ENCODE data around the gene ZNF555.

Gene ZNF555

GRCh38 chr19:2822846-2823245 is 18.4 kb upstream of the ZNF555 start:
- no peak overlapping the region for H3K4me3 ChIP-seq (ENCODE audit: low read depth, low read length)

DNA sequence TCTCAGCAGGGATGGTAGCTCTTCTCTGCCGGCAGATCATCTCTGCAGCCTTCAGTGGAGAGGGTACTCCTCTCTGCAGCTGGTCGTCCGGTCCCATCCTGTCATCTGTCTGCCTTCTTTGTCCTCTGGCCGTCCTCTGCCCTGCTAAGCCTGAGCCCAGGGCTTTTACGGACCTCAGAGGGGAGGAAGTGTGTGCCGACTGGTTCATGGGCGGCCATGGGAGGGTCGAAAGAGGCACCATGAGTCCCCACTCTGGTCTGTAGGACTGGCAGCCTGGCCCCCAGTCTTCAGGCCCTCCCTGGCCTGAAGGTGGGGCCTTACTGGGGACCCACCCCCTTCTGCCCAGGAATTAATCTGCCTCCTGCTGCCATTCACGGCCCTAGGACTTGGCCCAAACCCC is 17.6 kb upstream of the ZNF555 start:
- H3K4me3 ChIP-seq (ENCODE audit: low read depth, low read length), result no peak overlapping the region

GRCh38 chr19:2824129-2824528 is 17.1 kb upstream of the ZNF555 start:
- no peak overlapping the region for H3K4me3 ChIP-seq (ENCODE audit: low read depth, low read length)

GRCh38 chr19:2827022-2827421 is 14.3 kb upstream of the ZNF555 start:
- no peak overlapping the region for H3K4me3 ChIP-seq (ENCODE audit: low read depth, low read length)

GRCh38 chr19:2827840-2828489 is 13.3 kb upstream of the ZNF555 start:
- no peak overlapping the region for H3K4me3 ChIP-seq (ENCODE audit: low read depth, low read length)

- no peak overlapping the region for H3K4me3 ChIP-seq (ENCODE audit: low read depth, low read length)
These were observed 6.9 kb upstream of the ZNF555 start for GRCh38 chr19:2834294-2834871.

- H3K4me3 ChIP-seq (ENCODE audit: low read depth, low read length), result no peak overlapping the region
These were observed 3.8 kb upstream of the ZNF555 start for GRCh38 chr19:2837430-2837829.

DNA sequence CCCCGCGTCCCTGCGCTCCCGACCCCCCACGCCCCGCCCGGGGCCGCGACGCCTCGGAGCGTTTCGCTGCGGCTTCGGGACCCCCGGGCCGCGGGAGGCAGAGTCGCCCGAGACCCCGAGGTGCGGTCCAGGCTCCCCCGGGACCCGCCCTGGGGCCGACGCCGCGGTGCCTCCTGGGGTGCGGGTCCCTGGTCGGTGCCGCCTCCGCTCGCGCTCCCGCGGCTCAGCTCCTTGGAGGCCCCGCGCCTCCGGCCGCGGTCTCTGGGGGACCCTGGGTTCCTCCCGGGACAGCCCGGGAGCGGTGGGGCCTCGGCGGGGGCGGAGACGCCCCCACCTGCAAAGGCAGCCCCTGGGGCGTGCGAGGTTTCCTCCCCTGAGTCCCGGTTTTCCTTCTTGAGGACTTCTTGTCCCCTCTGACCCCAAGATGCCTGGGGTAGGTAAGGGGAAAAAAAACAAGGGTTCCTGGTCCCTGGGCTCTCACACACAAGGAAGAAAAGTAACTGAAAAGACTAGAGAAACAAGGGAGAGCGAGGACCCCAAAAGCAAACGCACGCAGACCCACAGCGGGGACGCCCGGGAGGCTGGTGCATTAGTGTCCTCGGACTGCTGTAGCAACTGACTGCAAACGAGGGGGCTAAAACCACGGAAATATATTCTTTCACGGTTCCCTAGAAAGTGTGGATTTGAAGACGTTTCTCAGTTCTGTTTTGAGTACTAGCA is 740 bp downstream of the ZNF555 start:
- H3K4me3 ChIP-seq (ENCODE audit: low read depth, low read length), result peak overlapping the region; percentile 58

DNA sequence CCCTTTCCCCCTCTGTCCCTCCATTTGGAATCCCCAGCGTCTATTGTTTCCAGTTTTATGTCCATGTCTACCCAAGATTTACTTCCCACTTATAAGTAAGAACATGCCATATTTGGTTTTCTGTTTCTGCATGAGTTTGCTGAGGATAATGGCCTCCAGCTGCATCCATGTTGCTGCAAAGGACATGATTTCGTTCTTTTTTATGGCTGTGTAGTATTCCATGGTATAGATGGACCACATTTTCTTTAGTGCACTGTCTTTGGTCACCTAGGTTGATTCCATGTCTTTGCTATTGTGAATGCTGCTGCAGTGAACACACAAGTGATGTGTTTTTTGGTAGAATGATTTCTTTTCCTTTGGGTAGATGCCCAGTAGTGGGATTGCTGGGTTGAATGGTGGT is 3.8 kb downstream of the ZNF555 start:
- H3K4me3 ChIP-seq (ENCODE audit: low read depth, low read length), result no peak overlapping the region

DNA sequence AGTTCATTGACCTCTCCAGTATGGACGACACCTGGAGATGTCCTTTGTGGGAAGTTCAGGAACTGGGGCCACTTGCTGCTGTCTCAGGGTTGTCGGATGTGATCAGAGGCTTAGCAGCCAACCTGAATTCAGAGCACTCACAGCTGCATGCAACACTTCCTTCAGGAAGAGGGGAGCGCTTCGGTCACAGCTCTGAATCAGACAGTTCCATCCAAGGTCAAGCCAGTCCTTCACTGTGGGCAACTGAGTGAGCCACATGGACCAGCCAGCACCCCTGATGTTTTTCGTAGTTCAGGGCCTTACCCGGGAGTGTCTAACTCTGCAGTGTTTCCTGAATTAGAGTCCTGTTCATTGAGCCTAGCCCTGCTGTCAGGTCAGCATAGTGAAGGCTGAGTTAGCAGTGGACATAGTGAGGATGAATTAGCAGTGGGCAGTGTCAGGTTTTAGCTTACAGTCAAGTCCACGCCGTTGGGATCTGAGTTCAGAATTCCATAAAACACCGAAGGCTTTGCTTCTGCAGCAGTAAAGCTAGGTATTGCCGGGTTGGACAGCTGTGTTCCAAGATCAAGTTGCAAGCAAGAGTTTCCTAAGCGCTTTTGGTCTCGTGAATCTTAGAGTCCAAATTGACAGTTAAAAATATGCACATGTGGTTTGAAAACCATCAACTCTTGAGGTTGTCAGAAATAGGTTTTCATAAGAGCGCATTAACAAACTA is 5.1 kb downstream of the ZNF555 start:
- H3K4me3 ChIP-seq (ENCODE audit: low read depth, low read length), result no peak overlapping the region

GRCh38 chr19:2847507-2847906 is 6.2 kb downstream of the ZNF555 start:
- H3K4me3 ChIP-seq (ENCODE audit: low read depth, low read length), result no peak overlapping the region

- H3K4me3 ChIP-seq (ENCODE audit: low read depth, low read length), result no peak overlapping the region
These were observed 7.3 kb downstream of the ZNF555 start for GRCh38 chr19:2848616-2849015.

GRCh38 chr19:2850256-2850925 is 9.1 kb downstream of the ZNF555 start:
- no peak overlapping the region for H3K4me3 ChIP-seq (ENCODE audit: low read depth, low read length)

- H3K4me3 ChIP-seq (ENCODE audit: low read depth, low read length), result no peak overlapping the region
These were observed 11.3 kb downstream of the ZNF555 start for GRCh38 chr19:2852598-2852997.

DNA sequence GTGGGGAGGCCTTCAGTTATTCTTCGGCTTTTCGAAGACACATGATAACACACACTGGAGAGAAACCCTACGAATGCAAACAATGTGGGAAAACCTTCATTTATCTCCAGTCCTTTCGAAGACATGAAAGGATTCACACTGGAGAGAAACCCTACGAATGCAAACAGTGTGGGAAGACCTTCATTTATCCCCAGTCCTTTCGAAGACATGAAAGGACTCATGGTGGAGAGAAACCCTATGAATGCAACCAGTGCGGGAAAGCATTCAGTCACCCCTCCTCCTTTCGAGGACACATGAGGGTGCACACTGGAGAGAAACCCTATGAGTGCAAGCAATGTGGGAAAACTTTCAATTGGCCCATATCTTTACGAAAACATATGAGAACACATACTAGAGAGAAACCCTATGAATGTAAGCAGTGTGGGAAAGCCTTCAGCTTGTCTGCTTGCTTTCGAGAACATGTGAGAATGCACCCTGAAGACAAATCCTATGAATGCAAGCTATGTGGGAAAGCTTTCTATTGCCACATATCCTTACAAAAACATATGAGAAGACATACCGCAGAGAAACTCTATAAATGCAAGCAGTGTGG is 11.8 kb downstream of the ZNF555 start:
- no peak overlapping the region for H3K4me3 ChIP-seq (ENCODE audit: low read depth, low read length)

DNA sequence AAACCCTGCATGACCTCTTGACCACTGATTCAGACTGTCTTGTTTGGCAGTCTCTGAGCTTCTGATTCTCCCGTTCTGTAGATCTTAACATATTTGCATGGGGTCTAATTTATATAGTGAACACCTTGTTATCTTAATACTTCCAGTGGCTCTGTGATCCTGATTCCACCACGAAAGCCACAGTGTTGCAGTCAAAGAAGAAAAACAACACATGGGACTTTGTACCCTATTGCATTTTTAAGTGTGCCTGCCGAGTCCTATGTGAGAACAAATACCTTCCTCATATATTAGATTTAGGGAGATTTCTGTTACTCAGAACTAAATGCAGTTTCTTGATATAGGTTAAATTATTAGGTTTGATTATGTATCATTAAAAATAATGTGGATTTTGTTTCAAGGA is 13.6 kb downstream of the ZNF555 start:
- no peak overlapping the region for H3K4me3 ChIP-seq (ENCODE audit: low read depth, low read length)

GRCh38 chr19:2856457-2857050 is 15.3 kb downstream of the ZNF555 start:
- no peak overlapping the region for H3K4me3 ChIP-seq (ENCODE audit: low read depth, low read length)

DNA sequence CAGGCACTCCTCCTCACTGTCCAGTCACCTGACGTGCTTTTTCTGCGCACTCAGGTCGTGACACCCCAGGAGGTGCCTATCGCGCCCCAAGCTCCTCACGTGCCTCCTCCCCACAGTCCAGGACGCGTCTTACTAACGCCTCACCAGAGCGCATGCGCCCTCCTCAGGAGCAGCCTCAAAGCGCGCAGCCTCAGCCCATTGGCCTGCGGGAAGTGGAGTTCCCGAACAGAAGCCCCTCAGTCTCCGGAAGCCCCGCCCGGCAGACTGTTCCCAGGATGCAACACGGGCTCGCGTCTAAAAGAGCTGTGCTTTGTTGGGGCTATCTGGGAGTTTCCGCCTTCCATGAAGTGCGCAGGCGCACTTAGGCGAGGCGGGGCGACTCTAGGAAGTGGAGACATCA is 17.6 kb downstream of the ZNF555 start:
- H3K4me3 ChIP-seq (ENCODE audit: low read depth, low read length), result no peak overlapping the region

GRCh38 chr19:2863816-2864215 is 22.5 kb downstream of the ZNF555 start:
- H3K4me3 ChIP-seq (ENCODE audit: low read depth, low read length), result no peak overlapping the region

DNA sequence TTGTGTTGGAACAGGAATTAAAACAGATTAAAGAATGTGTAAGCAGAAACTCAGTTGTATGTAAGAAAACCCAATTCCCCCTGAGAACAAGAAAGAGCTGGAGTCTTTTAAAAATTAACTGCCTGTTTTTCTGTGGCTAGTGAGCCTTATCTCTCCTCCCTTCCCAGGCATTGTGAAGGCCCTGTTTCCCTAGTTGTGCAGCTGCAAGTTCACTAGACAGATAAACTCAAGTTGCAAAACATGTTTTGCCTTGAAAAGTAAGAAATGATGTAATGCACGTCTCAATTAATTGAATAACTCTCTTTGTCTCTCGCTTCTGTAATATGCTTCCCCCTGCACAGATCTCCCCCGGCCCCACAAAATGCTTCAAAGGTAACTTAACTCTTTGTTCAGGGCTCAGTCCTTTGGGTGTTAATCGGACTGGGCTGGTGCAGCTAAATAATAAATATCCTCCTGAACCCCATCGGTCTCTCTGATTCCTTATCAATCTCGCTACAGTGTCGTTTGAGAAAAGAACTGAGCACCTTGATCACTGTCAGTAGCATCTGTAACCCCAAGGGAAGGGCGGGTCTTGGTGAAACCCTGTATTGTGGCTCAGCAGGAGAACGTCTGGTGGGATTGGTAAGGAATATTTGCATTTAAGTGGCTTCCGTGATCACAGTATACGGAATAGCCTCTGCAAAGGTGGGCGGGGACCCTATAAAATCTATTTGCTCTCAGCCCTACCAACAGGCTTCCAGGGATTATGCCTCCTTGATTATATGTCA is 24.2 kb downstream of the ZNF555 start:
- no peak overlapping the region for H3K4me3 ChIP-seq (ENCODE audit: low read depth, low read length)

All from iPS-11a (cell line).